Gastroesophageal sphincter (tissue), 3 donors: ENCODE measurements around the gene PHPT1.

ENCODE experiments used
- EP300 ChIP-seq: sonication (generic); formaldehyde crosslinking; IDR thresholded peaks from one replicate; pipeline ENCODE4 v1.6.1; 2017; ENCODE audit warnings: antibody characterized with exemption, mild to moderate bottlenecking
- POLR2A ChIP-seq, 2 donors: fragments of 450-650 bp; IDR thresholded peaks; one replicate each; pipeline ENCODE4 v1.6.1; 2017; ENCODE audit warnings: antibody characterized with exemption in 2 of 2, mild to moderate bottlenecking in 2 of 2, moderate library complexity in 1 of 2
- TF ChIP-seq, protein P1 (sequence below), 4 experiments: fragments of 200-600 bp in 2 of 4; fragments of 450-650 bp in 2 of 4; sonication (generic) in 1 of 4; IDR thresholded peaks; one replicate each; pipeline ENCODE4 v1.5.1; 2017 to 2019; ENCODE audit warnings: antibody characterized with exemption in 4 of 4, mild to moderate bottlenecking in 2 of 4, moderate library complexity in 2 of 4

GRCh38 chr9:136854113-136854841 is 5.1 kb downstream of the PHPT1 start:
- TF ChIP-seq EP300 (no peak), POLR2A (IDR thresholded peaks at IDR 0.05) (no peak)
- TF ChIP-seq, protein P1, sequence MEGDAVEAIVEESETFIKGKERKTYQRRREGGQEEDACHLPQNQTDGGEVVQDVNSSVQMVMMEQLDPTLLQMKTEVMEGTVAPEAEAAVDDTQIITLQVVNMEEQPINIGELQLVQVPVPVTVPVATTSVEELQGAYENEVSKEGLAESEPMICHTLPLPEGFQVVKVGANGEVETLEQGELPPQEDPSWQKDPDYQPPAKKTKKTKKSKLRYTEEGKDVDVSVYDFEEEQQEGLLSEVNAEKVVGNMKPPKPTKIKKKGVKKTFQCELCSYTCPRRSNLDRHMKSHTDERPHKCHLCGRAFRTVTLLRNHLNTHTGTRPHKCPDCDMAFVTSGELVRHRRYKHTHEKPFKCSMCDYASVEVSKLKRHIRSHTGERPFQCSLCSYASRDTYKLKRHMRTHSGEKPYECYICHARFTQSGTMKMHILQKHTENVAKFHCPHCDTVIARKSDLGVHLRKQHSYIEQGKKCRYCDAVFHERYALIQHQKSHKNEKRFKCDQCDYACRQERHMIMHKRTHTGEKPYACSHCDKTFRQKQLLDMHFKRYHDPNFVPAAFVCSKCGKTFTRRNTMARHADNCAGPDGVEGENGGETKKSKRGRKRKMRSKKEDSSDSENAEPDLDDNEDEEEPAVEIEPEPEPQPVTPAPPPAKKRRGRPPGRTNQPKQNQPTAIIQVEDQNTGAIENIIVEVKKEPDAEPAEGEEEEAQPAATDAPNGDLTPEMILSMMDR (IDR thresholded peaks at IDR 0.05) = no peak
